Stimulated activated naive CD8-positive, alpha-beta T cell treated with anti-CD3 and anti-CD28 coated beads, Interleukin-15, amount 100 ng/mL, for 72 hours (primary cell): ENCODE results near the gene CSN2.
"Not testable (repeated sequence)": the region's sequence is repeated elsewhere in the genome, so short reads cannot be mapped to it uniquely, and the experiment has no call there.

Source experiments
- ATAC-seq: fragments of 150-1000 bp; cut with Tn5 transposase; 2 replicates; pipeline ENCODE4 v1.10.0; 2021; ENCODE audit warnings: mild to moderate bottlenecking, moderate library complexity
- DNase-seq, 2 donors: peaks; one replicate each; pipeline ENCODE4 v3.0.0; 2021 to 2022
- H3K27ac Mint-ChIP-seq, 2 donors: one replicate each; pipeline ENCODE4 v1.8.0; 2022; ENCODE audit warnings: mild to moderate bottlenecking in 2 of 2, mixed read lengths in 2 of 2, moderate library complexity in 2 of 2
- H3K27me3 Mint-ChIP-seq: one replicate; pipeline ENCODE4 v1.8.0; 2022; ENCODE audit warnings: mixed read lengths
- H3K4me1 Mint-ChIP-seq: one replicate; pipeline ENCODE4 v1.8.0; 2022; ENCODE audit warnings: mild to moderate bottlenecking, mixed read lengths
- H3K4me3 Mint-ChIP-seq, 2 donors: one replicate each; pipeline ENCODE4 v1.8.0; 2022; ENCODE audit warnings: mild to moderate bottlenecking in 2 of 2, mixed read lengths in 2 of 2, moderate library complexity in 1 of 2
- H3K9me3 Mint-ChIP-seq, 2 donors: one replicate each; pipeline ENCODE4 v1.8.0; 2022; ENCODE audit warnings: mixed read lengths in 2 of 2

Gene CSN2

DNA sequence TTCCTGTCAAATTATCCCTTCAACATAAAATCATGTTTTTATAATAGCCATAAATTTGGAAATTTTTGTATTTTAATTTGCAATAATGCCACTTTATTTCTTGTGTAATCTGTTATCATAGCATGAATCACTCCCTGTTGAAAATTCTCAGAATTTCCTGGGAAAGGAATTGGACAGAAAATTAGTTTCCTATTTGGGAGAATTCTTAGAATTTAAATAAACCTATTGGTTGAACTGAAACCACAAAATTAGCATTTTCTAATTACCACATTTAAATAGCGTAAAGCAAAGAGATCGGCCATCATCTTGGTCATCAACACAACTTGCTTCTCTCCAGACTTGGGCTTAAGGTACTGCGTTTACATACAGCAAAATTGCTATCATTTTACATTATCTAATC lies 34.8 kb downstream of the CSN2 start, which contains the start of gene CSN1S1:
CSN1S1 (plus strand) TSS at position 301 of the 400 bp plus-strand sequence. CDS start 1,488 bp downstream, outside the sequence.
- H3K4me1 Mint-ChIP-seq, result no peaks in the 10 kb centered on the region

DNA sequence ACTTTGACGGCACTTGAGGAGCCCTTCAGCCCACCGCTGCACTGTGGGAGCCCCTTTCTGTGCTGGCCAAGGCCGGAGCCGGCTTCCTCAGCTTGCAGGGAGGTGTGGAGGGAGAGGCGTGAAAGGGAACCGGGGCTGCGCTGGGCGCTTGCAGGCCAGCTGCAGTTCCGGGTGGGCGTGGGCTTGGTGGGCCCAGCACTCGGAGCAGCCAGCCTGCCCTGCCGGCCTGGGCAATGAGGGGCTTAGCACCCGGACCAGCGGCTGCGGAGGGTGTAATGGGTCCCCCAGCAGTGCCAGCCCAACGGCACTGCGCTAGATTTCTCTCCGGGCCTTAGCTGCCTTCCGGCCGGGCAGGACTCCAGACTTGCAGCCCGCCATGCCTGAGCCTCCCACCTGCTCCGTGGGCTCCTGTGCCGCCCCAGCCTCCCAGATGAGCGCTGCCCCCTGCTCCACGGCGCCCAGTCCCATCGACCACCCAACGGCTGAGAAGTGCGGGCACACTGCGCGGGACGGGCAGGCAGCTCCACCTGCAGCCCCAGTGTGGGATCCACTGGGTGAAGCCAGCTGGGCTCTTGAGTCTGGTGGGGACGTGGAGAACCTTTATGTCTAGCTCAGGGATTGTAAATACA lies 41.6 kb downstream of the CSN2 start:
- H3K27me3 Mint-ChIP-seq, H3K9me3 Mint-ChIP-seq, ATAC-seq, H3K27ac Mint-ChIP-seq, H3K4me1 Mint-ChIP-seq, DNase-seq, H3K4me3 Mint-ChIP-seq: not testable (repeated sequence)

More for the DNA sequence above, 34.8 kb downstream of the CSN2 start, which contains the start of gene CSN1S1:
- no peaks in the 10 kb centered on the region for H3K9me3 Mint-ChIP-seq
- no peak within 1 kb of the TSS for H3K4me3 Mint-ChIP-seq
- no peaks in the 10 kb centered on the region for H3K27me3 Mint-ChIP-seq
- DNase-seq, result no peak
- no peak within 1 kb of the TSS for H3K27ac Mint-ChIP-seq
- ATAC-seq, result no peak

DNA sequence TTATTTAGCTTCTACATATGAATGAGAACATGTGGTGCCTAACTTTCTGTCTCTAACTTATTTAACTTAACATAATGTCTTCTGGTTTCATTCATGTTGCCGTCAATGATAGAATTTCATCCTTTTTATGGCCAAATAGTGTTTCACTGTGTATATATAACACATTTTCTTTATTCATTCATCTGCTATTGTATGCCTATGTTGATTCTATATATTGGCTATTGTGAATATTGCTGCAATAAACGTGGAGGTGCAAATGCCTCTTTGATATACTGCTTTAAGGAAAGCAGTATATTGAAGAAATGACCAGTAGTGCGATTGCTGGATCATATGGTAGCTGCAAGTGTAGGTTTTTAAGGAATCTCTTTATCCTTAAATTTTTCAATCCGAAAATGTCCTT lies 44.7 kb downstream of the CSN2 start:
- Mint-ChIP-seq H3K9me3 (no peaks in the 10 kb centered on the region), H3K4me3 (no peak overlapping the region), H3K4me1 (no peaks in the 10 kb centered on the region), H3K27ac (no peak overlapping the region), H3K27me3 (peaks cover 7% of the 10 kb centered on the region)
- no peak for ATAC-seq
- DNase-seq, result no peak

DNA sequence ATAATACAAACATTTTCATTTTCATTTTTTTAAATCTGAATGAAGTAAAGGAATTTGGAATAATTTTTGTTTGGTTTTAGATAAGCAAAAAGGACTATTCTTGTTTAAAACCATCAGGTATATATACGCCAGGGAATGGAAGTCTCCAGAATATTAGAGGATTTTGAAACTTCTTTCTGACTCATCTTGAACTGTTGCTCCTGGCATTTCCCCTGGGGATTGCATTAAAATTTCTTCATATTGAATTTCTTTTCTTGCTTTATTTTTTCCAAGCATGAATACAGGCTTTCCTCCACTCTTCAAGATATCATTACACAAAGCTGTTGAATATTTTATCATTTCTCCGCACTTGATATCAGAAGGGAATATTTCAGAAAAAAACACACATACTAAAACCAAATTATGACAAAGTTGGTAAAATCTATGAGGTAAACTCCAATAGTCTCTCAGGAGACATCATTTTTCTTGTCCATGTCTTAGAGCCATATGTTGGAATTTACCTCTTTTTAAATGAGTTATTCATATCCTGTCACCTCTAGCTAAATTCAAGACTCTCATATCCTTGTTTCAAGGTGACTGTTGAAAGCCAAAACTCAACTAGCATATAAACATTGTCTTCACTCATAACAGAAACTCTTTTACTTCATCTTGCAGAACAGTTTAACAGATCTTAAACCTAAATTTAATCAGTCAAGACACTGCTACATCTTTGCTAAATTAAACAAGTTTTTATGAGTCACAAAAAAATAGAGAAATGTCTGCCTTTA lies 55.3 kb downstream of the CSN2 start:
- Mint-ChIP-seq H3K4me3 (no peak overlapping the region), H3K4me1 (no peaks in the 10 kb centered on the region), H3K27ac (no peak overlapping the region), H3K27me3 (no peaks in the 10 kb centered on the region), H3K9me3 (no peaks in the 10 kb centered on the region)
- no peak for ATAC-seq
- no peak for DNase-seq

DNA sequence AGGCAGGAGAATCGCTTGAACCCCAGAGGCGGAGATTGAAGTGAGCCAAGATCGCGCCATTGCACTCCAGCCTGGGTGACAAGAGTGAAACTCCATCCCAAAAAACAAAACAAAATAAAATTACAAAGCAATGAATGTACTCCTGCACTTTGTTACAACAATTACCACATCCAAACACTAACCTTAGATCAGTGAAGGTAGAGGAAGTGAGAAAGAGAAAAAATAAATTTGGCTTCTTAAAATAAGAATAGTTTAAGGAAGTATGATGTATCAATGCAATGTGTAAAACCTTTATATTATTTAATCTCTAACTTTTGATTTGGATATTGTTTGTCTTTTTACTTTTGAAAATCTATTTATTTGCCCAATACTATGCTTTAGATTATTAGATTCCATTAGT lies 56.3 kb downstream of the CSN2 start:
- H3K27ac Mint-ChIP-seq, result no peak overlapping the region
- no peaks in the 10 kb centered on the region for H3K9me3 Mint-ChIP-seq
- ATAC-seq (no peak), DNase-seq (no peak)
- H3K4me1 Mint-ChIP-seq, result no peaks in the 10 kb centered on the region
- no peak overlapping the region for H3K4me3 Mint-ChIP-seq
- no peaks in the 10 kb centered on the region for H3K27me3 Mint-ChIP-seq

DNA sequence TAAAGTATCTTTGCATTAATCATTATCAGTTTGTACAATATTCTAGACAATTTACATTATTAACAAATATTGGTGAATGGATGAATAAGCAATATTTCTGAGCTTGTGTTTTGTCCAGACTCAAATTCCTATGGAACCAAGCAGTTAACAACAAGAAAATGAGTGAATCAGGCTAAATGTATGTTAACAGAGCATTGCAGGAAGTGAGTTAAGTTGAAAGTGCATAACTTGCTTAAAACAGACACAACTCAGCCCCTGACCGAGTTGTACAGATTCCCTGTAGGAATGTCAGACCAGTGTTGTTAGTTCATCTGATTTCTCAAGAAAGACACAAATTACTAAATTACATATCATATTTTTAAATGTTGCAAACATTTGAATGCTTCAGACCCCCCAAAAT lies 58.4 kb downstream of the CSN2 start:
- Mint-ChIP-seq H3K4me1 (no peaks in the 10 kb centered on the region), H3K9me3 (no peaks in the 10 kb centered on the region), H3K4me3 (no peak overlapping the region), H3K27me3 (peaks cover 6% of the 10 kb centered on the region), H3K27ac (no peak overlapping the region)
- DNase-seq (no peak), ATAC-seq (no peak)
